Neutrophil (primary cell): Measurements from ENCODE around the gene CRELD1.

Experiments
- H3K27ac ChIP-seq: fragments of 200-600 bp; sonication (generic); 2 replicates; pipeline ENCODE4 v1.5.1; 2016; ENCODE audit warnings: mild to moderate bottlenecking, moderate library complexity
- H3K27me3 ChIP-seq: fragments of 200-600 bp; sonication (generic); 2 replicates; pipeline ENCODE4 v1.6.0; 2016; ENCODE audit warnings: mild to moderate bottlenecking
- H3K36me3 ChIP-seq: fragments of 200-600 bp; sonication (generic); 2 replicates; pipeline ENCODE4 v1.5.1; 2017
- H3K4me1 ChIP-seq, 2 experiments: fragments of 200-600 bp in 1 of 2; sonication (generic) in 1 of 2; 1 replicate in 1 of 2; 2 replicates in 1 of 2; pipeline versions ENCODE4 v1.5.1 to v1.6.1; 2013 to 2016; ENCODE audit warnings: low read depth in 1 of 2, low read length in 1 of 2, mild to moderate bottlenecking in 1 of 2, moderate library complexity in 1 of 2; ENCODE audit not compliant: control insufficient read depth in 1 of 2, insufficient read depth in 1 of 2
- H3K4me3 ChIP-seq, 2 experiments: fragments of 200-600 bp in 1 of 2; sonication (generic) in 1 of 2; 1 replicate in 1 of 2; 2 replicates in 1 of 2; pipeline ENCODE4 v1.5.1; 2013 to 2016; ENCODE audit warnings: low read depth in 1 of 2, low read length in 1 of 2, mild to moderate bottlenecking in 1 of 2, moderate library complexity in 1 of 2
- H3K9me3 ChIP-seq: fragments of 200-600 bp; sonication (generic); 2 replicates; pipeline ENCODE4 v1.5.1; 2016
- TF ChIP-seq, protein P1 (sequence below): fragments of 200-600 bp; sonication (generic); IDR thresholded peaks from 2 replicates; pipeline ENCODE4 v1.5.1; 2016; ENCODE audit warnings: antibody characterized with exemption

Gene CRELD1

GRCh38 chr3:9909221-9910013, 24.2 kb upstream of the CRELD1 start:
- H3K36me3 ChIP-seq: no peaks in the 10 kb centered on the region
- no peak overlapping the region for H3K4me3 ChIP-seq
- H3K27ac ChIP-seq: no peak overlapping the region
- H3K9me3 ChIP-seq: no peaks in the 10 kb centered on the region
- TF ChIP-seq, protein P1, sequence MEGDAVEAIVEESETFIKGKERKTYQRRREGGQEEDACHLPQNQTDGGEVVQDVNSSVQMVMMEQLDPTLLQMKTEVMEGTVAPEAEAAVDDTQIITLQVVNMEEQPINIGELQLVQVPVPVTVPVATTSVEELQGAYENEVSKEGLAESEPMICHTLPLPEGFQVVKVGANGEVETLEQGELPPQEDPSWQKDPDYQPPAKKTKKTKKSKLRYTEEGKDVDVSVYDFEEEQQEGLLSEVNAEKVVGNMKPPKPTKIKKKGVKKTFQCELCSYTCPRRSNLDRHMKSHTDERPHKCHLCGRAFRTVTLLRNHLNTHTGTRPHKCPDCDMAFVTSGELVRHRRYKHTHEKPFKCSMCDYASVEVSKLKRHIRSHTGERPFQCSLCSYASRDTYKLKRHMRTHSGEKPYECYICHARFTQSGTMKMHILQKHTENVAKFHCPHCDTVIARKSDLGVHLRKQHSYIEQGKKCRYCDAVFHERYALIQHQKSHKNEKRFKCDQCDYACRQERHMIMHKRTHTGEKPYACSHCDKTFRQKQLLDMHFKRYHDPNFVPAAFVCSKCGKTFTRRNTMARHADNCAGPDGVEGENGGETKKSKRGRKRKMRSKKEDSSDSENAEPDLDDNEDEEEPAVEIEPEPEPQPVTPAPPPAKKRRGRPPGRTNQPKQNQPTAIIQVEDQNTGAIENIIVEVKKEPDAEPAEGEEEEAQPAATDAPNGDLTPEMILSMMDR: no peak
- peaks cover 5 to 6% of the 10 kb centered on the region in 2 experiments for H3K4me1 ChIP-seq
- no peaks in the 10 kb centered on the region for H3K27me3 ChIP-seq

- Histone ChIP-seq H3K27ac (no peak overlapping the region), H3K27me3 (no peaks in the 10 kb centered on the region), H3K9me3 (no peaks in the 10 kb centered on the region), H3K4me3 (no peak overlapping the region), H3K4me1 (peaks cover 29% of the 10 kb centered on the region in 2 experiments), H3K36me3 (no peaks in the 10 kb centered on the region)
- TF ChIP-seq, protein P1: no peak
These were observed 21.8 kb upstream of the CRELD1 start for GRCh38 chr3:9911863-9912262.

GRCh38 chr3:9912294-9912935, 21.2 kb upstream of the CRELD1 start:
- H3K27ac ChIP-seq: no peak overlapping the region
- H3K4me3 ChIP-seq: no peak overlapping the region
- H3K27me3 ChIP-seq: no peaks in the 10 kb centered on the region
- H3K9me3 ChIP-seq: no peaks in the 10 kb centered on the region
- no peaks in the 10 kb centered on the region for H3K36me3 ChIP-seq
- H3K4me1 ChIP-seq: peaks cover 32 to 34% of the 10 kb centered on the region in 2 experiments
- TF ChIP-seq, protein P1: no peak

GRCh38 chr3:9913601-9914000, 20.0 kb upstream of the CRELD1 start:
- TF ChIP-seq, protein P1: no peak
- Histone ChIP-seq H3K4me3 (no peak overlapping the region), H3K36me3 (no peaks in the 10 kb centered on the region), H3K9me3 (no peaks in the 10 kb centered on the region), H3K27ac (no peak overlapping the region), H3K4me1 (peaks cover 32 to 34% of the 10 kb centered on the region in 2 experiments), H3K27me3 (no peaks in the 10 kb centered on the region)

DNA sequence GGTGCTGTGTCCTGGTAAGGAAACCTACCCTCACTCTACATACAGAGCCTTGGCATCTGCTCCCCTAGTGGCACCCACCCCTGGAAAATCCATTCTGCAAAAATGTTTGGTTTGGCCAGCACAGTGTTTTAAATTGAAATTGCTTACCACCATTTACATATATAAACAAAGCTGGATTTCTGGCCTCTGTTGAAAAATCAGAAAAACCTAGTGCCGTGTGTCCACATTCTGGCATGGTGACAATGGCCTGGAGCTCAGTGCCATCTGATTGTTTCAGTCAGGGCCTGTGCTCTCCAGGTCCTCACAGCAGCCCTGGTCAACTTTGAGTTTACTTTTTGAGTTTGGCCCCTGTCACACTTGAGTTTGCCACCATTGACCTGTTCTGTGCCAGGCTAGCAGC, 19.6 kb upstream of the CRELD1 start:
- peaks cover 32 to 34% of the 10 kb centered on the region in 2 experiments for H3K4me1 ChIP-seq
- H3K9me3 ChIP-seq: no peaks in the 10 kb centered on the region
- H3K27me3 ChIP-seq: no peaks in the 10 kb centered on the region
- H3K27ac ChIP-seq: no peak overlapping the region
- TF ChIP-seq, protein P1: no peak
- no peak overlapping the region for H3K4me3 ChIP-seq
- H3K36me3 ChIP-seq: no peaks in the 10 kb centered on the region
